A549 treated with DMSO at 1 μM for 4 hours (cell line): ENCODE measurements around the gene SHISA5. TPM values are rescaled to one million over a fixed set of nuclear protein-coding genes. Genes with fewer than 3 reads are reported as not detected.

Experiments
- total RNA-seq: library from RNA; stranded (reverse); fragments of 200-300 nt; extraction: Qiagen RNA extraction; gene quantifications from 5 replicates; pipeline ENCODE4 v1.2.3, GENCODE V29; 2022; ENCODE audit warnings: low read depth

SHISA5 gene
- 112 to 141 TPM (median 121 TPM) in 5 replicates for total RNA-seq

GRCh38 chr3:48504051-48504946, at the start of gene SHISA5:
Gene SHISA5, minus strand, starts transcription at chr3:48504174. Its CDS starts 80 bp downstream, at chr3:48504094.

GRCh38 chr3:48446425-48447193, 57.4 kb downstream of the SHISA5 start, which contains the start of gene ATRIP:
Gene ATRIP, plus strand, starts transcription at chr3:48446737. Its CDS starts 109 bp downstream, at chr3:48446846.

GRCh38 chr3:48439820-48440589, 64.0 kb downstream of the SHISA5 start, which contains the start of the genes CCDC51 and TMA7:
Gene CCDC51, minus strand, starts transcription at chr3:48440119. Its CDS starts 4,991 bp downstream, at chr3:48435128.
Gene TMA7, plus strand, starts transcription at chr3:48440257. Its CDS starts 40 bp downstream, at chr3:48440297.

GRCh38 chr3:48429960-48430707, 73.8 kb downstream of the SHISA5 start, which contains the start of gene PLXNB1:
Gene PLXNB1, minus strand, starts transcription at chr3:48430086. Its CDS starts 5,475 bp downstream, at chr3:48424611.

Other genes with a start within 250 kb of the SHISA5 start
- gene NME6, start 202.8 kb downstream of the SHISA5 start, total RNA-seq = 23.1 to 30.2 TPM (median 23.6 TPM) in 5 replicates
- not detected in 5 replicates for gene SPINK8, start 170.5 kb downstream of the SHISA5 start, total RNA-seq
- not detected in 5 replicates for gene FBXW12, start 132.0 kb downstream of the SHISA5 start, total RNA-seq
- gene PLXNB1, start 74.1 kb downstream of the SHISA5 start, total RNA-seq = 13.2 to 15.8 TPM (median 15.1 TPM) in 5 replicates
- 25.1 to 28.0 TPM (median 27.4 TPM) in 5 replicates for gene CCDC51, start 64.1 kb downstream of the SHISA5 start, total RNA-seq
- gene TMA7, start 63.9 kb downstream of the SHISA5 start, total RNA-seq = 277 to 368 TPM (median 288 TPM) in 5 replicates
- gene ATRIP, start 57.4 kb downstream of the SHISA5 start, total RNA-seq = 7.3 to 9.8 TPM (median 9.4 TPM) in 5 replicates
- 15.6 to 24.2 TPM (median 17.2 TPM) in 5 replicates for gene PFKFB4, start 52.6 kb upstream of the SHISA5 start, total RNA-seq
- 8.8 to 14.2 TPM (median 10.2 TPM) in 5 replicates for gene UCN2, start 59.6 kb upstream of the SHISA5 start, total RNA-seq
- gene COL7A1, start 91.2 kb upstream of the SHISA5 start, total RNA-seq = 139 to 257 TPM (median 204 TPM) in 5 replicates
- gene UQCRC1, start 105.5 kb upstream of the SHISA5 start, total RNA-seq = 171 to 237 TPM (median 183 TPM) in 5 replicates
- not detected in 5 replicates for gene TMEM89, start 117.6 kb upstream of the SHISA5 start, total RNA-seq
- 14.4 to 19.9 TPM (median 19.4 TPM) in 5 replicates for gene SLC26A6, start 131.3 kb upstream of the SHISA5 start, total RNA-seq
- gene CELSR3, start 158.7 kb upstream of the SHISA5 start, total RNA-seq = 3.7 to 5.5 TPM (median 4.5 TPM) in 5 replicates
- 6.6 to 10.6 TPM (median 9.0 TPM) in 5 replicates for gene NCKIPSD, start 181.7 kb upstream of the SHISA5 start, total RNA-seq
- 43.9 to 50.9 TPM (median 49.0 TPM) in 5 replicates for gene IP6K2, start 213.0 kb upstream of the SHISA5 start, total RNA-seq